ENCODE data around the gene DENND4A.

DENND4A gene

GRCh38 chr15:65666257-65666656 lies 125.8 kb downstream of the DENND4A start:
- DNase-seq (ENCODE audit: low spot score) = peak; percentile 85

- DNase-seq (ENCODE audit: low spot score) = no peak
Observed at GRCh38 chr15:65663521-65663920, 128.6 kb downstream of the DENND4A start.

GRCh38 chr15:65660927-65661326 lies 131.2 kb downstream of the DENND4A start:
- DNase-seq (ENCODE audit: low spot score) = no peak

- no peak for DNase-seq (ENCODE audit: low spot score)
Observed at GRCh38 chr15:65659502-65660052, 132.5 kb downstream of the DENND4A start.

- no peak for DNase-seq (ENCODE audit: low spot score)
Observed at GRCh38 chr15:65655457-65655856, 136.6 kb downstream of the DENND4A start.

GRCh38 chr15:65655026-65655425 lies 137.1 kb downstream of the DENND4A start:
- DNase-seq (ENCODE audit: low spot score) = no peak

- DNase-seq (ENCODE audit: low spot score) = no peak
Observed at GRCh38 chr15:65653801-65654521, 138.1 kb downstream of the DENND4A start.

GRCh38 chr15:65653341-65653740 lies 138.8 kb downstream of the DENND4A start:
- DNase-seq (ENCODE audit: low spot score) = no peak

GRCh38 chr15:65651831-65652749 lies 140.0 kb downstream of the DENND4A start:
- DNase-seq (ENCODE audit: low spot score) = no peak

GRCh38 chr15:65651042-65651322 lies 141.1 kb downstream of the DENND4A start:
- no peak for DNase-seq (ENCODE audit: low spot score)

GRCh38 chr15:65650312-65651041 lies 141.6 kb downstream of the DENND4A start:
- DNase-seq (ENCODE audit: low spot score) = no peak

GRCh38 chr15:65646486-65646885 lies 145.6 kb downstream of the DENND4A start:
- no peak for DNase-seq (ENCODE audit: low spot score)

- no peak for DNase-seq (ENCODE audit: low spot score)
Observed at GRCh38 chr15:65645392-65645791, 146.7 kb downstream of the DENND4A start.

GRCh38 chr15:65644282-65644681 lies 147.8 kb downstream of the DENND4A start:
- no peak for DNase-seq (ENCODE audit: low spot score)

- no peak for DNase-seq (ENCODE audit: low spot score)
Observed at GRCh38 chr15:65642594-65642993, 149.5 kb downstream of the DENND4A start.

GRCh38 chr15:65641768-65642475 lies 150.2 kb downstream of the DENND4A start:
- no peak for DNase-seq (ENCODE audit: low spot score)

- no peak for DNase-seq (ENCODE audit: low spot score)
Observed at GRCh38 chr15:65639509-65639908, 152.6 kb downstream of the DENND4A start.

GRCh38 chr15:65638681-65639089 lies 153.4 kb downstream of the DENND4A start:
- DNase-seq (ENCODE audit: low spot score) = peak; percentile 94

GRCh38 chr15:65638109-65638508 lies 154.0 kb downstream of the DENND4A start:
- DNase-seq (ENCODE audit: low spot score) = no peak

- DNase-seq (ENCODE audit: low spot score) = no peak
Observed at GRCh38 chr15:65634356-65634755, 157.7 kb downstream of the DENND4A start.

GRCh38 chr15:65633752-65634151 lies 158.3 kb downstream of the DENND4A start:
- DNase-seq (ENCODE audit: low spot score) = no peak
